SKM-1 treated with dmso at 0.1 percent for 144 hours (cell line): ENCODE results near the gene CLDN25.

Experiments
- DNase-seq: peaks from one replicate; lab custom pipeline; 2025; ENCODE audit not compliant: unreplicated experiment; lab: John Stamatoyannopoulos, UW

Gene CLDN25

DNA sequence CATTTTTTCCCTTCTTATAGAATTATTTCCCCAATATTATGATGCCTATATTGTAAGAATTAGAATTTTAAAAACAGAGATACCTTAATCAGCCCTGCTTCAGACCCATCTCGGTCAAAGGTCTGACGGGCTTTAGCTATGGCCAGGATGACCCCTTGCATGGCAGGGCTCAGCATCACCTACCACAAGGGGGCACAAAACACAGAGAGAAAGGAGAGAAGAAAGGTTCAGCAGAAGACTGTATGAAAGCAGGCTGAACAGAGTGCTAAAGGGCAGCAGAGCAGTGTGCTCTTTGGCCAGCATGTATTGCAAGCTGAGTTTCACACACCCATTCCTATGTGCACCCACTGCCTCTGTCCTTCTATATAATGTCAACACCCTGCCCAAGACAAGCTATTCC is 26.8 kb downstream of the CLDN25 start:
- peak; percentile 11 for DNase-seq

DNA sequence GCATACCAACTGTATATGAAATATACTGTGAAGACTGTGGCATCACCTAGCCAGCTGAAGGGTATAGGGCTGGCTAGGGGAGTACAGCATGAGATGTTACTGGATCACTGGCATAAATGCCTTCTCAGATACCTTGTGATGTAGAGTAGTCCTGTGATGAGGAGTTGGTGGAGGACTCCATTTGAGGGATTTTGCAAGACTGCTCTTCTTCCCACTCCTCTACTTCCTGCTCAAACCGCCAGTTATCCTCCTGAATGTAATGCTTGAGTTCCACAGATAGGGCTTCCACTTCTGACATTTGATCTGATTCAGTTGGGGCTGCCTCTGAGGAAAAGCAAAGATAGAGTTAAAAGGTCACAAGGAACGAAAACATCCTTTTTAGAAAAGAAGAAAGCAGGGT is 29.3 kb downstream of the CLDN25 start:
- DNase-seq: no peak

DNA sequence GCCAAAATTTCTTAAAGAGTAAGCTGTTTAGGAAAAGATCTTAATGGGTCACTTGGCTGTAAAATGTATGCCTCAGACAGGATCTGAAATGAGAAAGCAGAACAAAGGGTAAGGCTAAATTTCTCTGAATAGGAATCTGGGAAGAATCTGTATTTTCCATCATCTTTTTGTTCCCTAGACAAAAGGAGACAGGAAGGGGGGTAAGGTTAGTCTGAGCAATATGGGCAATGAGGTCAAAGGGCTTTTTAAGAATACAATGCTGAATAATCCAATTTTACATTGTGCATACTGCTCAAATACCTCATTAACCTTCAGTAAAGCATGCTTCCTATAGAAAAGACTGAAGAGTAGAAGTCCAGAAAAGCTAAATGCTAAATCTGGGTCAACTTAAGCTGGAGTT is 34.6 kb downstream of the CLDN25 start:
- no peak for DNase-seq

DNA sequence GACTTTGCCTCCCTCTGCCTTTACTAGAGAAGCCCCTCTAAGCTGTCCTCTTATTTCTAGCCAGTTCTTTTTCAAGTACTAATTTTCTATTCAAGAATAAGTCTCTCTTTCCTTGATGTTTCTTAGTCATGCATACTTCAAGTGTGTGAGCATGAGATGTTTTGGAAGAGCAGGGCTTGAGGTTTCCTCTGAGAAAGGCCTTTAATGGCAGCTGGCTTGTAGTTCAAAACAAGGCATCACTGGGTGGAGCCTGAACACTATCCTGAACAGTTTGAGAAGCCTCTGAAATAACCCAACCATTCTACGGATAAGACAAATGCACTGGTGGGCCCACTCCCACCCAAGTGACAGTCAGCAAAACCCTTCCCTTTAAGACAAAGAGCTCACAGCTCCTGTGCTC is 37.6 kb downstream of the CLDN25 start:
- DNase-seq: no peak

DNA sequence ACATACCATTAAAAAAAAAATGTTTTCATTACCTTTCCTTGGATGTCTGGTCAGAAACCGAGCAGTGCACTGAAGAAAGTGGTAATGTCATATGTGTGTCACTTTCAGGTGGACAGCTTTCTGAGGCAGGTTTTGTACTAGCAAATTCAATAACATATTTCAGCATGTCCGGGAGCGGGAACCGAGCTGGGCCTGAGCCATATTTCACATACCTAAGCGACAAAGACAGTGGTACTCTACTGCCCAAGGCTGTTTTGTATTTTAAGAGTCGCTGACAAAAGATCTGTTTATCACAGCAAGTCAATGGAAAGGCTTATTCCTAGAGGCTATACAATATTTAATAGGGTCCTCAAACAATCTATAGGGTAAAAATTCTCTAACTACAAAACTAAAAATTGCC is 38.0 kb downstream of the CLDN25 start:
- no peak for DNase-seq

DNA sequence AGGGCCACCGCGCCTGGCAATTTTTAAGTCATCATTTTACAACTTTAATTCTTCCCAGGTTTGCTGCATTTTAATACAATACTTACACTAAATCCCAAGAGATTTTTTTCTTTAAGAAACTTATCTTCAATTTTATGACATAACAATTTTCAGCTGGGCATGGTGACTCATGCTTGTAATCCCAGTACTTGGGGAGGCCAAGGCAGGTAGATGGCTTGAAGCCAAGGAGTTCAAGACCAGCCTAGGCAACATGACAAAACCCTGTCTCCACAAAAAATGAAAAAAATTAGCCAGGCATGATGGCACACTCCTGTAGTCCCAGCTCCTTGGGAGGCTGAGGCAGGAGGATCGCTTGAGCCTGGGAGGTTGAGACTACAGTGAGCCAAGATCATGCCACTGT is 38.8 kb downstream of the CLDN25 start:
- DNase-seq: no peak

DNA sequence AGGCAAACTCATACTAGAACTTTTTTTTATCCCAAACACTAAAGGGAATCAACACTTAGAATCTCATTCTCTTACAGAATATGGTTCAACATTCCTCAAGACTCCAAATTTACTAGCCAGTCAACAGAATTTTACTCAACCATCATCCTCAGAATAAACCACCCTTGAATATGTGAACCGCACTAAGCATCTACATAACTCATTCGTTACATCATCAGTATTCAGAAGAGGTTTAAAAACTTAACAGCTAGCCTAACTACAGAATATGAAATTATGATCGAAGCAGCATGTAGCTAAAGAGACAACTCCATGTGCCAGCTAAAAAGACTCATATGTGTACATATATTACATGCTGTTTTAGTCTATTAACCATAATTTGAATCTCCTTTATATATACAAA is 47.9 kb downstream of the CLDN25 start:
- no peak for DNase-seq

DNA sequence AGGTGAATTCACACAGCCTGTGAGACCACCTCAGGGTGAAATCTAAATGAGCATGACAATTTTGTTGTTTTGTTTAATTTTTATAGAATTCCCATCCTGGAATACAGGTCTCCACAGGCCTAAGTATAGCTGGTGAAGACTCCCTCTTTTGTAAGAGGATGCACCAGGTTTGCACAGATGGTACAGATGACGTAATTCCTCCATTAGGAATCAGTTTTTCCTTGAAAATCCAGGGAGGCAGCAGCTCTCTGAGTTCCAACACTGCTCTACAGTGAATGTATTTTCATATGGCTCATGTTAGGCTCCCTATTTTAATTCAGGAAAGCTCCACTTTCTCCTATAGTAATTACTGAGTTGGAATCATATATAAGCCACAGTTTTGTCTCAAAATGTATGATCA is 48.6 kb downstream of the CLDN25 start:
- DNase-seq: no peak

DNA sequence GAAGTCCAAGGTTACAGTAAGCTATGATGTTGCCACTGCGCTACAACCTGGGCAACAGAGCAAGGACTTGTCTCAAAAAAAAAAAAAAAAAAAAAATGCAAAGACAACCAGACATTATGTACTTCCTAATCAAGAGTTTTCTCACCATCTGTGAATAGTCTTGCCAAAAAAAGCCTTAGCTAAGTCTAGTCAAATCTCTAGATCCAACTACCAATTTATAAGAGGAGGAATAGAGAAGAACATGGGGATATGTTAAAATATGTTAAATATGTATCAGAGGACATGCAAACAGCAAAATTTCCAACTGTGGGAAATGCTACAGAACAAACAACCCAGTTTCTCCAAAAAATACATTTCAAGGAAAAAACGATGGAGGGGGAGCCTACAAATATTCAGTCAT is 50.2 kb downstream of the CLDN25 start:
- DNase-seq: no peak
